Adrenal gland (tissue), 12 donors: ENCODE data around the gene SIRPA. TPM values are rescaled to one million over a fixed set of nuclear protein-coding genes. Genes with fewer than 3 reads are reported as not detected.

Experiments used
- DNase-seq, 7 donors: peaks; one replicate each; pipeline ENCODE4 v3.0.0-alpha.2; 2019 to 2020
- H3K27ac ChIP-seq, 5 donors: fragments of 200-600 bp; sonication (generic) in 4 of 5; 1 replicate in 3 of 5; 2 replicates in 2 of 5; pipeline versions ENCODE4 v1.5.1 to v1.8.0; 2016 to 2020; ENCODE audit warnings: mild to moderate bottlenecking in 1 of 5
- H3K27me3 ChIP-seq: fragments of 200-600 bp; 2 replicates; pipeline ENCODE4 v1.8.0; 2021
- H3K36me3 ChIP-seq, 2 donors: fragments of 200-600 bp; replicated peaks in 1 of 2; 1 replicate in 1 of 2; 2 replicates in 1 of 2; pipeline versions ENCODE4 v1.5.1 to v1.8.0; 2018 to 2022
- H3K4me1 ChIP-seq, 2 donors: fragments of 200-600 bp; replicated peaks in 1 of 2; 1 replicate in 1 of 2; 2 replicates in 1 of 2; pipeline versions ENCODE4 v1.5.1 to v1.8.0; 2018 to 2021
- H3K4me3 ChIP-seq, 4 donors: fragments of 200-600 bp; sonication (generic) in 3 of 4; one replicate each; pipeline ENCODE4 v1.5.1; 2016 to 2018
- H3K9me3 ChIP-seq, 3 donors: fragments of 200-600 bp; sonication (generic) in 1 of 3; replicated peaks in 1 of 3; 1 replicate in 2 of 3; 2 replicates in 1 of 3; pipeline versions ENCODE4 v1.5.1 to v1.8.0; 2016 to 2021
- POLR2A ChIP-seq, 2 donors: fragments of 450-650 bp; IDR thresholded peaks; one replicate each; pipeline ENCODE4 v1.6.1; 2017; ENCODE audit warnings: antibody characterized with exemption in 2 of 2, mild to moderate bottlenecking in 2 of 2, moderate library complexity in 1 of 2
- WGBS, 4 donors: extraction: QIAGEN DNeasy Blood & Tissue Kit in 2 of 4; methylation state at CpG; one replicate each; pipeline versions ENCODE4 v1.1.5 to v1.1.7; 2013 to 2017; 5-methylcytosine and 5-hydroxymethylcytosine counted together
- intact Hi-C, 2 donors: fragments of 100-400 bp; cut with DNase I; formaldehyde crosslinking; loops; one replicate each; pipeline versions ENCODE4 v1.14.1 to v1.15.0; 2022 to 2023
- polyA plus RNA-seq, 3 donors: library from polyadenylated mRNA; stranded (reverse); fragments of 200-250 nt in 2 of 3; fragments of 350-450 nt in 1 of 3; fragmentation: Illumina TruSeq in 1 of 3; extraction: RNeasy Lipid Tissue Mini Kit (QIAGEN cat#74804) in 1 of 3; gene quantifications; one replicate each; pipeline ENCODE4 v1.2.3, GENCODE V29; 2013 to 2014
- total RNA-seq, 9 donors: library from RNA; depleted of rRNA in 4 of 9; stranded (reverse); fragments of >200 nt in 4 of 9; fragments of 120-200 nt in 1 of 9; fragmentation: NEBNext Ultra II Directional in 1 of 9; extraction: Animal tissue kit (Norgen Biotek cat#: 25700) in 1 of 9; gene quantifications; one replicate each; pipeline versions ENCODE4 v1.1.0 to v1.2.4, GENCODE V29; 2013 to 2023
- TF ChIP-seq, protein P1 (sequence below), 6 experiments: fragments of 450-650 bp in 4 of 6; fragments of 200-600 bp in 2 of 6; sonication (generic) in 1 of 6; IDR thresholded peaks; 1 replicate in 5 of 6; 2 replicates in 1 of 6; pipeline versions ENCODE4 v1.5.1 to v1.8.0; 2016 to 2021; ENCODE audit warnings: antibody characterized with exemption in 6 of 6, mild to moderate bottlenecking in 2 of 6, moderate library complexity in 1 of 6
- donor health status: healthy with polysubstance abuse.
- donor health status: Bipolar disorder and iron deficiency.
- donor health status: DM: yes; HTN: yes; CAD: no.
- donor health status: DM: no; HTN: no; CAD: no.
- donor health status: DM: no; HTN: no; CAD: no.
- donor health status: DM: yes; HTN: yes; CAD: no.

SIRPA gene
- total and polyA plus RNA-seq, 12 donors = 22.2 to 102 (median 71.1) TPM

DNA sequence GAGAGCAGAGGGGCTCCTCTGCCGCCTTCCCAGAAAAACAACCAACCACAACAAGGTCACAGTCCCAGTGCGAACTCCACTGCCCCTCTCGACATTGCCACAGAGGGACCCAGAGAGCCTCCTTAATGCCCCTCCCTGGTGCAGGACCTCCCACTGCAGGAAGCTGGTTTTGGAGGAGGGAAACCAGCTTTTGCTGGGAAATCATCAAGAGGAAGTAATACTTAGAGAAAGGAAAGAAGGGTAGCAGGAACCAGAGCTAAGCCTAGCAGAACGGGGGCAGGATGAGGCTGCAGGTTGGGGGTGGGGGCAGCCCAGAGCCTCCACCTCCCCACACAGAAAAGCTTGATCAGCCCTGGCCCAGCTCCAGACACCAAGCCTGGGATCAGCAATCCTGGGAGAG is 37.7 kb upstream of the SIRPA start:
- no peak overlapping the region for H3K27ac ChIP-seq
- H3K36me3 ChIP-seq = no peaks in the 10 kb centered on the region
- TF ChIP-seq, protein P1, sequence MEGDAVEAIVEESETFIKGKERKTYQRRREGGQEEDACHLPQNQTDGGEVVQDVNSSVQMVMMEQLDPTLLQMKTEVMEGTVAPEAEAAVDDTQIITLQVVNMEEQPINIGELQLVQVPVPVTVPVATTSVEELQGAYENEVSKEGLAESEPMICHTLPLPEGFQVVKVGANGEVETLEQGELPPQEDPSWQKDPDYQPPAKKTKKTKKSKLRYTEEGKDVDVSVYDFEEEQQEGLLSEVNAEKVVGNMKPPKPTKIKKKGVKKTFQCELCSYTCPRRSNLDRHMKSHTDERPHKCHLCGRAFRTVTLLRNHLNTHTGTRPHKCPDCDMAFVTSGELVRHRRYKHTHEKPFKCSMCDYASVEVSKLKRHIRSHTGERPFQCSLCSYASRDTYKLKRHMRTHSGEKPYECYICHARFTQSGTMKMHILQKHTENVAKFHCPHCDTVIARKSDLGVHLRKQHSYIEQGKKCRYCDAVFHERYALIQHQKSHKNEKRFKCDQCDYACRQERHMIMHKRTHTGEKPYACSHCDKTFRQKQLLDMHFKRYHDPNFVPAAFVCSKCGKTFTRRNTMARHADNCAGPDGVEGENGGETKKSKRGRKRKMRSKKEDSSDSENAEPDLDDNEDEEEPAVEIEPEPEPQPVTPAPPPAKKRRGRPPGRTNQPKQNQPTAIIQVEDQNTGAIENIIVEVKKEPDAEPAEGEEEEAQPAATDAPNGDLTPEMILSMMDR (IDR thresholded peaks at IDR 0.05) = no peak
- TF ChIP-seq POLR2A (IDR thresholded peaks at IDR 0.05) = no peak
- no peaks in the 10 kb centered on the region for H3K27me3 ChIP-seq
- H3K4me1 ChIP-seq = no peaks in the 10 kb centered on the region
- intact Hi-C loops = no loop called here
- H3K4me3 ChIP-seq = no peak overlapping the region
- no peaks in the 10 kb centered on the region for H3K9me3 ChIP-seq
- no peak for DNase-seq
- WGBS, 4 donors = 58 to 70% (median 68%) methylated on average over 3 to 4 of the region's 4 CpGs

DNA sequence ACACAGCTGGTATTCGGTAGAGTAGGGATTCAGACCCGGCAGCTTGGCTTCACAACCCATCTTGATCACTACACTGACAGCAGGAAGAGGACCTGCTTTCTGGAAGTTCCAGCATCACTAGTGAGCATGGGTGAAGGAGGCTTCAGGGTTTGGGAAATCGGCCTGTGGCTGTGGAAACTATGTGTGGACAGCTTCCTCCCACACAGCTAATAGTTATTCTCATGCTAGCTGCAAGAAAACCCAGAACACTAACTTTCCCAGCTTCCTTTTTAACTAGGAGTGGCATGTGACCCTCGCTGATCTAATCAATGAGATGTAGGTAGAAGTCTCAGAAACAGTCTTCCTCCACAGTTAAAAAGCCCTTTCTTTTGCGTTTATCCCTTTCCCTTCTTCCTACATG is 36.3 kb upstream of the SIRPA start:
- no peak overlapping the region for H3K4me3 ChIP-seq
- no peak for DNase-seq
- no peaks in the 10 kb centered on the region for H3K36me3 ChIP-seq
- H3K9me3 ChIP-seq = no peaks in the 10 kb centered on the region
- intact Hi-C loops = no loop called here
- no peaks in the 10 kb centered on the region for H3K27me3 ChIP-seq
- H3K4me1 ChIP-seq = no peaks in the 10 kb centered on the region
- TF ChIP-seq POLR2A (IDR thresholded peaks at IDR 0.05) = no peak
- TF ChIP-seq, protein P1 (IDR thresholded peaks at IDR 0.05) = no peak
- no peak overlapping the region for H3K27ac ChIP-seq
- 69 to 89% (median 79%) methylated on average over 4 to 5 of the region's 5 CpGs for WGBS, 4 donors

DNA sequence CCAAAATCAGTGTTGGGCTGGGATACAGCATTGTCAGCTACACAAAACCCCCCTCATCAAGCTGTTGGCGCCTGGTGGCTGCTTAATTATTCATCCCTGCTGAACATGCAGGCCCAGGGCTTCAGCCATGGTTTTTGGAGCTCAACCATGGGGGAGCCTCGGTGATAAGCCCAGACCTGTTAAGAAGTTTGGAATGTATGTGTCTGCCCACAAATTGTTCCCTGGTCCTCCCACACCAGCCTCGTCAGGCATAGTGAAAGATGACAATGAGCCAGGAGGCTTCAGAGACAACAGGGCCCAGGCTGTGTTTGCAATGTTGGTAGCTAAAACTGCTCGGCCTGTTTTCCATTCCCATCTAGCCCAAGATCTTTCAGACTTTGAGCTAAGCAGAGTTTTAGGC is 34.8 kb upstream of the SIRPA start:
- WGBS, 4 donors = 76 to 87% (median 83%) methylated on average over 3 to 4 of the region's 4 CpGs
- Histone ChIP-seq H3K36me3 (no peaks in the 10 kb centered on the region), H3K4me3 (no peak overlapping the region), H3K27me3 (no peaks in the 10 kb centered on the region), H3K4me1 (no peaks in the 10 kb centered on the region), H3K27ac (no peak overlapping the region), H3K9me3 (no peaks in the 10 kb centered on the region)
- intact Hi-C loops = no loop called here
- TF ChIP-seq POLR2A (IDR thresholded peaks at IDR 0.05) = no peak
- TF ChIP-seq, protein P1 (IDR thresholded peaks at IDR 0.05) = no peak
- no peak for DNase-seq

DNA sequence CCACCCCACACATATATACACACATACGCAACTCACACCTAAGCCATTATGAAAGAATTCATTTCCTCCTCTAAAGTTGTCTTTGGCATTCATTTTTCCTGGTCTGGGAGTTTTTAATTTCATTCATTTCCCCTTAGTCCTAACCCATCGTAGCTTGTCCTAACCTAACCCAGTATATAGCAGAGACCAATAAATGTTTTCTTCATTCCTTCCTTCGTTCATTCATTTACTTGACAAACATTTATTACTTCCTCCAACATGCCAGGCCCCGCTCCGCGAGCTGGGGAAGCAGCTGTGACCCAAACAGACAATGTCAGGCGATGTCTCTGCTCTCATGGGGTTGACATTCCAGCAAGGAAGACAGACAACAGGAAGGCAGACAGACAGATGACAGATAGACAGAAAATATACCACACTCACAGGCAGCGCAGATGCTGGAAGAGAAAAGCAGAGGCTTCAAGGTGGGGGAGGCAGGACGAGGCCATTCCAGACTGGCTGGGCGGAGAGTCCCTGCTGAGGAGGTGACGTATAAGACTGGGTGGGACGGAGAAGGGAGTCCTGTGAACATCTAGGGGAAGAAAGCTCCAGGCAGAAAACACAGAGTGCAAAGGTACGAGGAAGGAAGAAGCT is 33.7 kb upstream of the SIRPA start:
- no peak for TF ChIP-seq POLR2A (IDR thresholded peaks at IDR 0.05)
- TF ChIP-seq, protein P1 (IDR thresholded peaks at IDR 0.05) = no peak
- DNase-seq = no peak
- Histone ChIP-seq H3K4me3 (no peak overlapping the region), H3K9me3 (no peaks in the 10 kb centered on the region), H3K36me3 (no peaks in the 10 kb centered on the region), H3K27ac (no peak overlapping the region), H3K4me1 (no peaks in the 10 kb centered on the region), H3K27me3 (no peaks in the 10 kb centered on the region)
- 57 to 66% (median 64%) methylated on average over 13 of the region's 13 CpGs for WGBS, 4 donors
- intact Hi-C loops = no loop called here
